GM21528 (cell line): ENCODE measurements around the gene ANKRD6.

Source experiments
- ATAC-seq: cut with Tn5 transposase; IDR thresholded peaks from one replicate; pipeline ENCODE4 v1.9.1; 2021; ENCODE audit warnings: mild to moderate bottlenecking, moderate library complexity; ENCODE audit not compliant: unreplicated experiment, low FRiP score

The ANKRD6 gene

GRCh38 chr6:89464295-89464694 is 31.3 kb downstream of the ANKRD6 start:
- no peak for ATAC-seq

GRCh38 chr6:89467437-89467836 is 34.5 kb downstream of the ANKRD6 start:
- ATAC-seq = no peak

- ATAC-seq = no peak
Measured at GRCh38 chr6:89468998-89469397, 36.0 kb downstream of the ANKRD6 start.

- ATAC-seq = no peak
Measured at GRCh38 chr6:89471287-89471867, 38.4 kb downstream of the ANKRD6 start.

- ATAC-seq = no peak
Measured at GRCh38 chr6:89475101-89475500, 42.1 kb downstream of the ANKRD6 start.

- no peak for ATAC-seq
Measured at GRCh38 chr6:89475634-89476033, 42.7 kb downstream of the ANKRD6 start.

- no peak for ATAC-seq
Measured at GRCh38 chr6:89479897-89480296, 46.9 kb downstream of the ANKRD6 start.

GRCh38 chr6:89481695-89482094 is 48.7 kb downstream of the ANKRD6 start:
- ATAC-seq = no peak

GRCh38 chr6:89482126-89482525 is 49.2 kb downstream of the ANKRD6 start:
- ATAC-seq = no peak

- no peak for ATAC-seq
Measured at GRCh38 chr6:89483111-89483720, 50.3 kb downstream of the ANKRD6 start.

- ATAC-seq = no peak
Measured at GRCh38 chr6:89485320-89485719, 52.4 kb downstream of the ANKRD6 start.

- ATAC-seq = no peak
Measured at GRCh38 chr6:89487864-89488263, 54.9 kb downstream of the ANKRD6 start.

GRCh38 chr6:89488438-89488837 is 55.5 kb downstream of the ANKRD6 start:
- ATAC-seq = no peak

- no peak for ATAC-seq
Measured at GRCh38 chr6:89489078-89489477, 56.1 kb downstream of the ANKRD6 start.

GRCh38 chr6:89492025-89492640 is 59.2 kb downstream of the ANKRD6 start:
- no peak for ATAC-seq

GRCh38 chr6:89494131-89494793 is 61.3 kb downstream of the ANKRD6 start:
- ATAC-seq = no peak

- ATAC-seq = no peak
Measured at GRCh38 chr6:89495961-89496535, 63.1 kb downstream of the ANKRD6 start.

GRCh38 chr6:89500611-89501010 is 67.7 kb downstream of the ANKRD6 start:
- no peak for ATAC-seq

- no peak for ATAC-seq
Measured at GRCh38 chr6:89501222-89501621, 68.3 kb downstream of the ANKRD6 start.

- no peak for ATAC-seq
Measured at GRCh38 chr6:89501753-89502152, 68.8 kb downstream of the ANKRD6 start.

- ATAC-seq = no peak
Measured at GRCh38 chr6:89503641-89504040, 70.7 kb downstream of the ANKRD6 start.
